G401.6 (cell line): ENCODE measurements around the gene CEP104.

Source experiments
- FAIRE-seq: peaks from 2 replicates; lab custom pipeline; 2012; peaks lifted over from hg19 to GRCh38; lab: Jason Lieb, UNC

Gene CEP104

DNA sequence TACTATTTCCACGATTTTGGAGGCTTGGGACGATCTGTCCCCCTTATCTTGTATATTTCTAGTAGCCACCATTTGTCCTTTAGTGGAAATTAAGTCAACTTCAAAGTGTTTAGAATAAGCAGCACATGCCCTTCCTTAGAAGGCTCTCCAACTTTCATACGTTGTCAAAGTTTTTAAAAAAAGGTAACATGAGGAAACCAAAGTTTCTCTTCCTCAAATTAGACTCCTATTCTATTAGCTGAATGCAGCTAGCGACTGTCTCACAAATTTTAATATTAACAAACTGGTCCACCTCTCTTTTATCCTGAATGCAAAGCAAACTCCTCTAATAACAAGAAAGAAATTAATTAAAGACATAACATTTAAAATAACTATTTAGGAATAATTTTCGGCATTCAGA, 36.2 kb upstream of the CEP104 start:
- FAIRE-seq, result no peak

DNA sequence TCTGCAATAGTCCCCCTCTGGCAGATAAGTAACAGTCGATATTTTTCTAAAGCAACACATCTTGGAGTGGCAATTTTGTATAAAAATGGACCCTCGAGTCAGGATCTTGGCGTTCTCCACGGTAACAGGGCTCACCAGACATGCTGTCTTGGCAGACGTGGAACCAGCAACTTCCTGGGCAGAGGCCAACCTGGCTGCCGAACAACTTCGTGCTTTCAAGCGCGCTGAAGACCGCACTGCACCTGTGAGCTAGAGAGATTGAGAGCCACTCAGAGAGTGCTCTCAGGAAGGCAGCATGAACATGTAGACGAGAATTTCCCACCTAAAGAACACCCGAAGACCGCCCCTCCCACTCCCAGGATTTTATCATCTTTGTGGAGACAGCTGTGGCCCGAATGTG, 35.7 kb upstream of the CEP104 start:
- FAIRE-seq, result no peak

DNA sequence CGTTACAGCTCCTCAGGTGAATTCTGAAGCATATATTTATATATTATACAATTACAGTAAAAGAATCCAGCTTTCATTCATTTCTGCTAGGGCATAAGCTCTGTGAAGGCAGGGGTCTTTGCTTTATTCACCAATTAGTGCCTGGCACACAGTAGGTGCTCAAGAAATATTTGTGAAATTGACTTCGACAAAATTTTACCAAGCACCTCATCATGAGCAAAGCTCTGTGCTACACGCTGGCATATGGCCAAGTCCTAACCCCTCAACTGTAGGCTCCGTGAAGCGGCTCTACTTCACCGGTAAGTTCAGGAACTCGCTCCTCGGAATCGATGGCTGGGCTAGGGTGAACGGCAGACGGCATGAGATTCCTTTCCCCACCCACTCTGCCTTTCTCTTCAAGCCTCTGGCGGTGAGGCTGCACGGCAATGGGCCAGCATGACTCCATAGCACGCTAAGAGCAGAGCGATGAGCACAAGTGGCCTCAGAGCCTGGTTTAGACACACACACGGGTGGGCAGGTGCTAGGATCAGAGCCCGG, 34.4 kb upstream of the CEP104 start:
- no peak for FAIRE-seq

DNA sequence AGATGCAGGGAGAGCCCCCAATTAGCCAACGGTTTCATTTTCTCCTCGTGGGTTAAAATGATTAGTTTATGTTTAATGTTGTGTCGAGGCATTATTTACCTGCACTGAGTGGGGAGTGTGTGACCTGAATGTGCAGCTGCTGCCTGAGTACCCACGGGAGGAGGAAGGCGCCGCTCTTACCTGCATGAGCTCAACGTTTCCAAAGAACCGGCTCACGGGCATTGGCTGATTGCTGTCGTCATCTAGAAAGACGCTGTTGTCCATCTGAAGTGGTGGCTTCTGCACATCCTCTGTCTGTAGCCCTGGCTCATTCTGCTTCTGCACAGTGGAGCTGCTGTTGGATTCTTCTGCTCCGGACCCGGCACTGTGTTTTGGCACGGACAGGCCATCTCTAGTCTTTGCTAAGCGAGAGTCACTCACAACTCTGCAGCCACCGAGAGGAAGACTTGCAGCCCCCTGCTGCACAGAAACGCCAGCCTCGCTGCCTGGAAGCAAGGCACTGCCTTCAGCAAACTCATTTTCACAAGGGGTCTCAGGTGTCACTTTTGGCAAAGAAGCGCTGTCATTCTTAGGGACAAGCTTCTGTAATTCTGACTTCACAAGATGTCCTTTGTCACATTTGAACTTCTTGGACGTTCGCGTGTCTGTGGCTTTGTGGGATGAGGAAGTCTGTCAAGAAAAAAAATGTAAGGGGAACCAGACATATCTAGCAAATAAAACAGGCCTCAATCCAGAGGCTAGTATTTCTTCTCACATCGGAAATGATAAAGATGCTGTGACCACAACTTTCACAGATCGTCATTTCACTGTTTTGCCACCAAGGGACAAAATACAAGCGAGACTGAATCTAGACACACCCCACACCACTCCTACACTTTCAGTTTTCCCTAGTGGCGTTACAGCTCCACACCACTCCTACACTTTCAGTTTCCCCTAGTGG, 33.6 kb upstream of the CEP104 start:
- no peak for FAIRE-seq

DNA sequence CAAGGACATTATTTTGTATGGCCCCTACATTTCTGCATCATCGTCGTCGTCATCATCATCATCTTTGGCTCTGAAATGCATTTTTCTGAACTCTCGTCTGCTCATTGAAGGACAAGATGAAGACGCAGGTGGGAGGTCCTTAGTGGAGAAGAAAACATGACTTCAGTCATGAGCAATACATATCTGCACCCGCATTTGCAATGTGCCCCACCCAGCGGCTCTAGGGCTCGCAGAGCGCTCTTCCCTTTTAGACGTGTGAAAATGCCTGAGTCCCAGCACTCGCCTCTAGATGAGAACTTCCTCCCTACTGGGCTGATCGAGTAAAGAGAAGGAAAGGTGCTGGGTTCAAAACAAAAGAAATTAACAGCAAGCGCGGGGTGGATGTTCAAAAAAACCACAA, 32.9 kb upstream of the CEP104 start:
- FAIRE-seq, result no peak

DNA sequence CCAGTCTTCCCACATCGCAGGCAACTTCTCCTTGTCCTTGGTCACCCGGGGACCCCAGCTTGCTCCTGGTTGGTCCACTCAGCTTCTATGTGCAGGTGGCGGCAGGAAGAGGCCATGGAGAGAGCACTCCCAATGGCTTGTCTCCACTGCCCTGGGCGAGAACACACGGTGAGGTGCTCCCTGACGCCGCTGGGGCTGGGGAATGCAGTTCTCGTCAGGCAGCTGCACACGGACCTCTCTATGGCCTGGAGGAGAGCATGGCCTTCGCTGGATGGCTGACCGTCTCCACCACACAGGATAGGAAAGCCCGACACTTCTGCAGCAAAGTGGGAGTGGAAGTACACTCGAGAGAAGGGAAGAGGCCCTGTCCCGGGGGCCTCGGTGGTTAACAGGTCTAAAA, 31.3 kb upstream of the CEP104 start:
- FAIRE-seq, result no peak

DNA sequence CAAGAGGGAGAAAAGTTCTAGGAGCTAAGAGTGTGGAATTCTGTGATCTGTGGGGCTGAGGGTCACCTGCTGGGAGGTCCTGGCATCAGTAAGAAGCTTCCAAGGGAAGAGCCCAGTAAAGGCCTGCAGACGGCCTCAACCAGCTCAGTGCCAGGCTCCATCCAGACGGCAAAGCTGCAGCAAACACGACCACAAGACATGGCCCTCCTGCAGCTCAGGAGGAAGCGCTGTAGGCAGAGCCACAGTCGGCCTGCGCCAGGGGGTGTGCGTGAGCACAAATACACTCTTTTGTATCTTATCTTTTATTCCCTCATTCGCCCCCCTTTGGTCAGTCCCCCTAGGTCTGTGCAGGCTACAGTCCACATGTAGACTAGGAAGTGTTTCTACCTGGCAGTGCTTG, 29.7 kb upstream of the CEP104 start:
- FAIRE-seq, result no peak

DNA sequence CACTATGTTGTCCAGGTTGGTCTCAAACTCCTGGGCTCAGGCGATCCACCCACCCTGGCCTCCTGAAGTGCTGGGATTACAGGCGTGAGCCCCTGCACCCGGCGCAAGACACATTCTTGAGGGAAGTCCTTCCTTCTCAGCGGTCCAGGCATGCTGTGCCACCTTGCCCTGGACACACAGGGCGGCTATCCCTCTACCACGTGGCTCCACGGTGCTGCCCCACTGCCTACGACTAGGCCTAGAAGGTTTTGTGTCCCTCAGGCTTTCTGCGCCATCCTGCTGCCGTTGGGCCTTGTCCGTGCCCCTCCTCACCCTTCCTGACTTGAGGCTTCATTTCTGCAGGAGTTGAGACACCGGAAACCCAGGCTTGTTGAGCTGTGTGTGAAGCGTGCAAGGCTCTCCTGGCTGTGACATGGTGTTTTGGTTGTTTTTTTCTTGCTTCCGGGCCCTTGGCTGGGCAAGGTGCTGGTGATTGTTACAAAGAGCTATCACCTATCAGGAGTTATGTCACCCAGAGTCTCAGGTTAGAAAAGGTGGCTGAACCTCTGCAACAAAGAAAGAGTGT, 29.2 kb upstream of the CEP104 start:
- no peak for FAIRE-seq

DNA sequence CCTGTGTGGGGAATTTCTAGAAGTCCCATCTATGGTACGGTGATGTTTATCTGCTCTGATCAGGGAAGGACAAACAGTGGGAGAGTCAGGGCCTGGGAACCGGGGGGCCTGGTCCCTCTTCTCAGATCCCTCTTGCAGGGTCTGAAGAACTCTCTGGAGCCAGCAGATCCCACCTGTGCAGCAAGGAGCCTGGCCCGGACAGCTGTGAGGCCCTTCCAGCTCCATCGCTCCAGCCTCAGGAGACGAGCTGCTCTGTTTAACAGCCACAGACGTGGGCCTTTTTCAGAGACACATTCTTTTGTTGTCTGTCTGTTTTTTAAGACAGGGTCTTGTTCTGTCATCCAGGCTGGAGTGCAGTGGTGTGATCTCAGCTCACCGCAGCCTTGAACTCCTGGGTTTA, 28.6 kb upstream of the CEP104 start:
- no peak for FAIRE-seq

DNA sequence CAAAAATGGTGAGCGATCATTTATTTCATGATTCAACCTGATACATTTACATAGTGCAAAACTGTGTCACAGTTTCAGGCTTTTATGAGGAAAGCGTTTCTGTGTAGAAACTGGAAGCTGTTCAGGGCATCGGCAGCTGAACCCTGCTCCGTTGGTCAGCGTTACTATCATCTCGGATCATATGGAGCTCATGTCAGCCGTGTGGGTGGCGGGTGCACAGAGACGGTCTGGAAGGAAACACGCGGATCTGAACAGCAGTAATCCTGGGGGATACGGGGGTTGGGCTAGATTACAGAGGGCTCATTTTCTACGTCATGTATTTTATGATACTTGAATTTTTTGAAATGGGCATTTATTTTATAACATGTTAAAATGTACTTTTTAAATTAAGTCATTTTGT, 28.0 kb upstream of the CEP104 start:
- no peak for FAIRE-seq

DNA sequence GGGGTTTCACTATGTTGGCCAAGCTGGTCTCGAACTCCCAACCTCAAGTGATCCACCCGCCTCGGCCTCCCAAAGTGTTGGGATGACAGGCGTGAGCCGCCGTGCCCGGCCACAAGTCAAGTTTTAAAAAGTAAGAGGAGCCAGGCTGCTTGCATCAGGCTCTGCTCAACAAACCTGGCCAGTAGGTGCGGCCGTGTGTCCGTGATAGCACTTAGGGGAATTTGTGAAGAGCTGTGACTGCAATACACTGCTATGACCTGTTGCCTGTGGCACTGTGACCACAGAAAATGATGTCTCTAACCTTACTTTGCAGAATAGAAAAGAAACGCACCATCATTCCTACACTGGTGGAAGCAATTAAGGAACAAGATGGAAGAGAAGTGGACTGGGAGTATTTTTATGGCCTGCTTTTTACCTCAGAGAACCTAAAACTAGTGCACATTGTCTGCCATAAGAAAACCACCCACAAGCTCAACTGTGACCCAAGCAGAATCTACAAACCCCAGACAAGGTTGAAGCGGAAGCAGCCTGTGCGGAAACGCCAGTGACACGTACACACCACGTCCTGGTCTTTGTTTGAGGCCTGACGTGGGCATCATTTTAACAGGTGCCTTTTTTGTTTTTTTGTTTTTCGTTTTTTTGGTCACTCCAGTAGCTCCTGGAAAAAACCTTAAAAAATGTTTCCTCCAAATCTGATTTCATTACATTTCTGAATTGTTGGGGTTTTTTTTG, 26.3 kb upstream of the CEP104 start:
- no peak for FAIRE-seq

DNA sequence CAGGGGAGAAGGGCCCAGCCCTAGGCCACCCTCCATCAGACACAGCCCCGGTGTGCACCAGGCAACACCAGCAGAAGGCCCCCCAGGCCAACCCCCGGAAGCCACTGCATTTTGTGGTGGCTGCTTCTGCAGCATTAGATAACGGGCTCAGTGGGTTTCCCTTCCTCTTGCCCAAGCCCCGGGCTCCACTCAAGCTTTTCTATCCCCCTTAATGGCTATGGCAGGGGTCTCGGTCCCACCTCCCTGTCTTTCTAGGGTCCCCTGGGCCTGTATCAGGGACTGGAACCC, 24.1 kb upstream of the CEP104 start:
- no peak for FAIRE-seq

DNA sequence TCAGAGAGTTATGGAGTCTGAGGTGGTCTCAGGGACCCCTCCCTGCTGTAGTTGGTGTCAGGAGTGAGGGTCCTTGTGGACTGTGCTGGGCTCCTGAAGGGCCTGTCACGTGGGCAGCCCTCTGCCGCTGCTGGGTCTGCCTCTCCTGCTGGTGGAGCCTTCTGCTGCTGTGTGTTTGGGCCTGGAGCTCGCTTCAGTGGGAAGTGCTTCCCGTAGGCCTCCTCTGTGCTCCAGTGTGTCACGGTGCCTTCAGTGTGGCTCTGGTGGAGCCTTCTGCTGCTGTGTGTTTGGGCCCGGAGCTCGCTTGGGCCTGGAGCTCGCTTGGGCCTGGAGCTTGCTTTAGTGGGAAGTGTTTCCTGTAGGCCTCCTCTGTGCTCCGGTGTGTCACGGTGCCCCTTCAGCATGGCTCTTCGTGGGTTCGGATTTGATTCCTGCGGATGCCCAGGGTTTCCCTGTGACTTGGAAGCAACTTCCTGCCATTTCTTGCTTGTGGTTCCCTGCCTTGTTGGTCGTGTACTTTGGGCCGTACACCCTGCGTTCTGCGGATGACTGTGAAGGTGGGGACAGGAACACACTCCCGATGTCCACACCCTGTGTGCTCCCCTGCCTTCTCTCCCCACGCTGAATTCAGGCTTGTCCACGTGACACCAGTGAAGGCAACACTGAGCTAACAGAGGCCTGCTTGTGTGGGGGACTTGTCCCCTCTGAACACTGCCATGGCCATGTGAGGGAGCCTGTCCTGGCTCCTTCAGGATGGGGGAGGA, 23.6 kb upstream of the CEP104 start:
- no peak for FAIRE-seq

DNA sequence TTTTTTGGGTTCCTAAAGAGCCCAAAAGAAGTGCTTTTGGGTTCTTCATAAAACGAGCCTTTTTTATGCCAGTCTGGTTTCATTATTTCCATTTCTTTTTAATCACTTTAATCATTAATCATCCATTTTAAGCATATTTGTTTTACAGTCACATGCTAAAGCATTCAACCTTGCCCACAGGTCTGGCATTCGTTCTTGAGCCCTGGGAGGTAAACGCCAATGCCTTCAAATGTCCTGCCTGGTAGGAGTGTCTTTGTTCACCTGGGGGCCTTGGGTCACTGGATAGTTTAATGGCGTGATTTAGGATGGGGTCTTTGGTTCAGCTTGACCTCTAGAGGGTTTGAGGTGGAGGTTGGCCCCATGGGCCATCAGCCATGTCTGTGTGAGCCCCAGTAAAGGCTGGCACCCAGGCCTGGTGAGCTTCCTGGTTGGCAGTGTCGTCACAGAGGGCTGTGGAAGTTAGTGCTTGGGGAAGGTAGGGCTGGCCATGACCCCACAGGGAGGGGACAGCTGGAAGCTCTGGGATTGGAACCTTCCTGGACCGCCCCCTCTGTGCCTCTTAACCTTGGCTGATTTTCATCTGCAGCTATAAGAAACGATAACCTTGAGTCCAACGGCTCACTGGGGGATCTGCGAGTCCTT, 22.9 kb upstream of the CEP104 start:
- no peak for FAIRE-seq

DNA sequence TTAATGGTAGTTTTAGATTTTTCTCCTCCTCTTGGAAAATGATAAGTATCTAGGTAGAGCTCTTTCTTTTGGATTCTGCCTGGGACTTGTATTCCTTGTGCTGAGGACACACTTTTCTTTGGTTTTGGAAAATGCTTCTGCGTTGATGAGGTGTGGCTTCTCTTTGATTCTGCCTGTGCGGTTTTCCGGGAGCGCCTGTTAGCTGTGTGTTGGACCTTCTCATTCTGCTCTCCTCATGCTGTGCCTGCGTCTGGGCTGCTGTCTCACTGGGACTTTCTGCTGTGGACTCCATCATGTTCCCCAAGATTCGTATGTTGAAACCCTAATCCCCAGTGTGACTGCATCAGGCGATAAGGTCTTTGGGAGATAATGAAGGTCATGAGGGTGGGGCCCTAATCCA, 22.1 kb upstream of the CEP104 start:
- no peak for FAIRE-seq

DNA sequence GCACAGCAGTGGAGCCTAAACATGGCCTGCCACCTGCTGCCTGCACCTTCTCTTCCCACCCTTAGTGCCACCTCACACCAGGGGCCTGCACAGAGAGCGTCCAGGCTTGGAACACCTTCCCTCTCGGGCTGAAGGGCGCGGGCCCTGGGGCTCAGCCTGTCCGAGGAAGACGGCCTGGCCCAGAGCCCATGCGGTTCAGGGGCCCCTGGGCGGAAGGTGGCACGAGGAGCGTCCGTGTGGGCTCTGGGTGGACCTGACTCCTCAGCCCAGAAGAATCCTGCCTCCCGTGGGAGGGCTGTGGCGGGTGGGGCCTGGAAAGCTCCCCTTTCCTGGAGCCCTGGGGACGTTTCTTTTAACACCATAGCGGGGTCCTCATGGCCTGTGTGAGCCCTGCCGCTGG, 19.7 kb upstream of the CEP104 start:
- no peak for FAIRE-seq

DNA sequence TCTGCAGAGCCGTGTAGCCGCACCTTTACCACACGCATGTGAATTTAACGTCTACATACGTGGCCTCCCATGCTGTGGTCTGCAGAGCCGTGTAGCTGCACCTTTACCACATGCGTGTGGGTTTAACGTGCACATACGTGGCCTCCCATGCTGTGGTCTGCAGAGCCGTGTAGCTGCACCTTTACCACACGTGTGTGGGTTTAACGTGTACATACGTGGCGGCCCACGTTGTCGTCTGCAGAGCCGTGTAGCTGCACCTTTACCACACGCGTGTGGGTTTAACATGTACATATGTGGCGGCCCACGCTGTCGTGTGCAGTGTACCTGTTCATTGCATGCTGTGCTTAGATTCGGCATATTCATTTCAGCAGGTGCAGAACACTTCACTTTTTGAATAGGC, 17.7 kb upstream of the CEP104 start:
- FAIRE-seq, result no peak

DNA sequence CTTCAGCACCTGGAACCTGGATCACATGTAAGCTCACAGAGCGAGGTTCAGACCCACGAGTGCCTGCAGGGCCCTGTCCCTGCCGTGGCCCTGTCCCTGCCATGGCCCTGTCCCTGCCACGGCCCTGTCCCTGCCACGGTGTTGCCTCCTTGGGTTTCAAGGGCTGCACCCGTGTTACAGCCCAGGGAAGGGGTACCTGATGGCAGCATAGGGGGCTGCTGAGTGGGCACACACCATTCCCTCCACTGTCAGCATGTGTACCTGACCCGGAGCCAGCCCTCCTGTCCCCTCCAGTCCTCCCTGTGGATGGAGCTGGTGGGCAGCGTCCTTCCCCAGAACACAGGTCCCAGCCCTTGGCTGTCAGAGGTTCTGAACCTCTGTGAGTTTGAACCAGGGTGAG, 15.5 kb upstream of the CEP104 start:
- FAIRE-seq, result no peak

DNA sequence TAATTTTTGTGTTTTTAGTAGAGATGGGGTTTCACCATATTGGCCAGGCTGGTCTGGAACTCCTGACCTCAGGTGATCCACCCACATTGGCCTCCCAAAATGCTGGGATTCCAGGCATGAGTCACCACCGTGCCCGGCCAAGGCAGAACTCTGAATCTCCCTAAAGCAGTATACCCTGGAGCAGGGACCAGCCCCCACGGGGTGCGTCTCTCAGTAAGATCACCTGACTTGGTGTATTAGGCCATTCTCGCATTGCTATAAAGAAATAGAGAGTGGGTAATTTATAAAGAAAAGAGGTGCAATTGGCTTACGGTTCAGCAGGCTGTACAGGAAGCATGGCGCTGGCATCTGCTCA, 14.4 kb upstream of the CEP104 start:
- no peak for FAIRE-seq

DNA sequence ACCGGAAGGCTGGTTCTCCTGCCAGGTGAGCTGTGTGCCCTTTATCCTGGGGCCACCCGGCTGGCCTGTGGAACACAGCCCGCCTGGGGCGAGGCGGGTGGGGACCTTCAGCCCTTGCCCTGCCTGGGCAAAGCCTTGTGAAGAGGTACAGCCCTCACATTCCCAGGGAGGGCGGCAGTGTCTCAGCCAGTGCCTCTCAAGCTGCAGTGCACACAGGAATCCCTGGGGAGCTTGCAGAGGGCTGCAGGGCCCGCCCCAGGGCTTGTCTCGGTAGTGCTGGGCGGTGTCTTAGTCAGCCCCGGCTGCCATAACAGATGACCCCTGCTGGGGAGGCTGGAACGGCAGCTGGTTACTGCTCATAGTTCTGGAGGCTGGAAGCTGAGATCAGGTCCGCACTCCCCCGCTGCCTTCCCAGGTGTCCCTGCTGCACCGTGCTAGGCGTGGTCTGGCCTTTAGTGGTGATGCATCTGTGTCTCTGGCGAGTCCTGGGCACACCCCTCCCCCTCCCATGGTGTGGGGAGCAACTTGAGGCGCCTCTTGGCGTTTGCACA, 12.8 kb upstream of the CEP104 start:
- no peak for FAIRE-seq

DNA sequence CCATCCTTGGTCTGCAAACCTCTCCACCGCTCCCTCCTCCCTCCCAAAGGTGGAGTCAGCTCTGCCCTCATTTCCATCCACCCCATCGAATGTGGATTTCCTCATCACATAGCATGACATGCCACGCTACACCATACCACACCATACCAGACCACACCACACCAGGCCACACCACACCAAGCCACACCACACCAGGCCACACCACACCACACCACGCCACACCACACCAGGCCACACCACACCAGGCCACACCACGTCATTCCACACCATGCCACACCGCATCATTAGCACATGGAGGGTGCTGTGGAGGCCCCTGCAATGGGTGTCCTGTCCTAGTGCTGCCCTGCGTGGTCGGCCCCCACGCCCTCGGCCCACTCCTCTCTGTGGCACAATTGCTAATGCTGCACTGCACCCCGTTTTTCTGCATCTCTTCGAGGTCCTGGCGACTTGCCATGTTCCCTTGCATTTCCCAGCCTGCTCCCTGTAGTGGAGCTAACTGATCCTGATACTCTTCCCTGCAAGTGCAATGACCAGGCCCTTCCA, 11.5 kb upstream of the CEP104 start:
- no peak for FAIRE-seq
